ENCODE measurements around the gene CBFA2T2. TPM values are rescaled to one million over a fixed set of nuclear protein-coding genes. Genes with fewer than 3 reads are reported as not detected.

CBFA2T2 gene
- total and polyA plus RNA-seq, 2 of the 4 experiments (the other 2 are of a cell fraction), result 3.8 to 6.2 TPM

DNA sequence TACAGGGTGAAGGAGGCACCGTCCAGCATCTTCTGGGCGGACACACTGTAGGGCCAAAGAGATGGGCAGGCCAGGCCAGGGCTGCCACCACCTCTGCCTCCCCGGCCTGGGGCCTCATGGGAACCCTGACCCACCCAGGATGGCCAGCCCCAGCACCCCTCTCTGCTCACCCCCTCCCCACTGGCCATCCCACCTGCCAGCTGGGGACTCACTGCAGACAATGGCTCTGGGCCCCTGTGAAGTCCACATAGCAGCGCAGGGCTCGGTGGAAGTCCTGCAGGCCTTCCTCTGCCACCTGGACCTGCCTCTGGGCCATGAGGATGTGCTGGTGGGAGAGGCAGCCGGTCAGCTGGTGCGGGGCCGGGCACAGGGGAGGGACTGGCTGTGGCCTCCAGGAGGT is 168.6 kb downstream of the CBFA2T2 start:
- TF ChIP-seq RFX5 (IDR thresholded peaks at IDR 0.05; ENCODE audit: low read depth, low read length), result no peak
- TF ChIP-seq FOS (IDR thresholded peaks at IDR 0.05; ENCODE audit: low read depth, low read length), result no peak
- TF ChIP-seq POLR2A (IDR thresholded peaks at IDR 0.05; ENCODE audit: low read depth, low read length), result no peak
- TF ChIP-seq MAFK (IDR thresholded peaks at IDR 0.05; ENCODE audit: low read depth, low read length), result no peak
- no peak for TF ChIP-seq RAD21 (IDR thresholded peaks at IDR 0.05; ENCODE audit: low read length)
- TF ChIP-seq RCOR1 (IDR thresholded peaks at IDR 0.05; ENCODE audit: insufficient replicate concordance, low read length), result no peak
- no peak for TF ChIP-seq NFE2L2 (IDR thresholded peaks at IDR 0.05; ENCODE audit: low read depth, low read length)
- TF ChIP-seq CEBPB (IDR thresholded peaks at IDR 0.05; ENCODE audit: low read depth, low read length), result no peak
- TF ChIP-seq MAZ (IDR thresholded peaks at IDR 0.05; ENCODE audit: borderline replicate concordance, low read depth, low read length), result no peak
- no peak for TF ChIP-seq CHD1 (IDR thresholded peaks at IDR 0.05; ENCODE audit: low read depth, low read length)
- no peak for TF ChIP-seq MXI1 (IDR thresholded peaks at IDR 0.05; ENCODE audit: borderline replicate concordance, low read depth, low read length)
- Histone ChIP-seq H3K27me3 (ENCODE audit: control insufficient read depth, insufficient read depth, low read length) (no peaks in the 10 kb centered on the region), H3K36me3 (ENCODE audit: control insufficient read depth, insufficient read depth, low read length) (peaks cover 19% of the 10 kb centered on the region; the same call in 1 of the 2 replicates), H3K18ac (ENCODE audit: low read depth, low read length) (no peak overlapping the region), H3K23ac (ENCODE audit: low read depth, low read length) (no peak overlapping the region), H3K27ac (ENCODE audit: insufficient read depth, low read length) (no peak overlapping the region), H2BK5ac (ENCODE audit: low read depth, low read length, poor library complexity, severe bottlenecking) (no peak overlapping the region), H2AK9ac (replicated peaks; ENCODE audit: low read depth, low read length, poor library complexity) (no peak overlapping the region), H3K4ac (ENCODE audit: low read depth, low read length) (no peak overlapping the region), H3K56ac (ENCODE audit: extremely low read depth, insufficient read depth, low read length) (no peak overlapping the region), H2BK120ac (ENCODE audit: low read depth, low read length) (no peak overlapping the region), H4K91ac (ENCODE audit: insufficient read depth, low read depth, low read length) (no peak overlapping the region), H2AFZ (replicated peaks; ENCODE audit: low read length, poor library complexity) (no peak overlapping the region), H3K4me2 (ENCODE audit: low read depth, low read length) (no peak overlapping the region), H4K8ac (ENCODE audit: low read depth in 2 of 2, low read length in 2 of 2) (no peak overlapping the region), H3K9me1 (ENCODE audit: insufficient read depth, low read length) (peaks cover 9% of the 10 kb centered on the region), H2BK15ac (ENCODE audit: low read depth, low read length) (no peak overlapping the region), H3K4me1 (ENCODE audit: control insufficient read depth, insufficient read depth, low read length) (peaks cover 5% of the 10 kb centered on the region), H3K79me1 (ENCODE audit: low read depth in 1 of 2, low read length in 2 of 2) (peaks cover 7 to 15% of the 10 kb centered on the region in 2 experiments; a peak in 3 of 4 replicates), H4K20me1 (ENCODE audit: insufficient read depth, low read length) (no peaks in the 10 kb centered on the region), H3K9me3 (ENCODE audit: control insufficient read depth, insufficient read depth, low read length) (no peaks in the 10 kb centered on the region), H3K4me3 (ENCODE audit: insufficient read depth, low read depth, low read length) (no peak overlapping the region), H3K9ac (ENCODE audit: low read depth, low read length) (no peak overlapping the region), H2AK5ac (ENCODE audit: low read depth, low read length) (no peak overlapping the region), H3K14ac (replicated peaks; ENCODE audit: low read depth, low read length) (no peak overlapping the region), H2BK20ac (ENCODE audit: low read depth, low read length) (no peak overlapping the region), H4K5ac (ENCODE audit: low read depth, low read length) (no peak overlapping the region)
- no peak for DNase-seq
- POLR2A ChIA-PET (ENCODE audit: unreplicated experiment), result no interaction called here
- intact Hi-C loops (cut with micrococcal nuclease), result no loop called here
- no peak for ATAC-seq (ENCODE audit: low read depth)
- dilution Hi-C loops (cut with HindIII; ENCODE audit: low sequenced_read_pairs, unreplicated experiment), result no loop called here
- whole genome bisulfite sequencing, 2 experiments (ENCODE audit: extremely low coverage in 2 of 2, insufficient read length in 1 of 2), result 100% methylated on average over 3 of the region's 8 CpGs; no CpG with 5 or more reads in 1 of the 2 experiments
- CTCF ChIA-PET, result no interaction called here
- in situ Hi-C loops (cut with MboI; ENCODE audit: low sequenced_read_pairs), result no loop called here
- BruUV-seq (replicated peaks), result no TSS peak

All from IMR-90 (cell line).